GM08714 (cell line): ENCODE data around the gene SOX2.
A peak's percentile ranks its signal among the peaks of the same experiment; 100 is the strongest.

ENCODE experiments used
- H3K4me3 ChIP-seq: fragments of 200-500 bp; sonication (Bioruptor generic); 2 replicates; pipeline ENCODE4 v1.5.1; 2014; ENCODE audit warnings: mild to moderate bottlenecking, low read length, inconsistent platforms
- ZNF274 ChIP-seq: IDR thresholded peaks from 2 replicates; pipeline ENCODE4 v1.6.1; 2012; ENCODE audit warnings: mild to moderate bottlenecking, low read depth, low read length

Gene SOX2

GRCh38 chr3:181698263-181698954 is 13.3 kb upstream of the SOX2 start:
- TF ChIP-seq ZNF274, result no peak

DNA sequence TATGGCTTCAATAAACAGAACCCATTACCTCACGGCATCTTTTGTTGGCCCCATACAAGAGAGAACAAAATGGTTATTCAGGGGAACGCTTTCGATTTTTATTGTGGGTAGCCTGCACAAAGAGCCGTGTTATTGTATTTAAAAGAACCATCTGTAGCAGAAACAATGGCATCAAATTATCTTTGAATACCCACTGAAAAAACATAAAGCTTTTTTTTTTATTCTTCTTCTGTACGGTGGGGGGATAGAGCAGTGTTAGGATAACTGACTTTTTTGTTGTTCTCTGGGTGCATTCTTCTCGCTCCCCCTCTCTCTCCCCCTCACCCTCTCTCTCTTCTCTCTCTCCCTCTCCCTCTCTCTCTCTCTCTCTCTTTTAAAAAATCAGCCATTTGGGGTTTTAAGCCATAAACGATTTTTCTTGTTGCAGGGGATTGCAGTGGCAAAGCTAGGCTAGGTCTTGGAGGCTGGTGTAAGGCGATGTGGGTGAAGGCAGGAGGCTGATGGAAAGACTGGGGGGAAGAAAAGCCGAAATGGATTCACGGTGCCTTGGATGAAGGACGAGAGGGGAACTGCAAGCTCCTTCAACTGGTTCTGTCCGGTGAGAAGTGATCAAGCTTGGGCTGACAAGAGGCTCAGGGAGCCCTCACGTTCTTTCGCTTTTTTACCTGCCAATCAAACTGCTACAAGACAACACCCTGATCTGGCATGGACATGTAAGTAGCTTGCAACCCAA is 12.4 kb upstream of the SOX2 start:
- TF ChIP-seq ZNF274, result no peak
- no peak overlapping the region for H3K4me3 ChIP-seq

More at GRCh38 chr3:181698263-181698954, 13.3 kb upstream of the SOX2 start:
- no peak overlapping the region for H3K4me3 ChIP-seq

DNA sequence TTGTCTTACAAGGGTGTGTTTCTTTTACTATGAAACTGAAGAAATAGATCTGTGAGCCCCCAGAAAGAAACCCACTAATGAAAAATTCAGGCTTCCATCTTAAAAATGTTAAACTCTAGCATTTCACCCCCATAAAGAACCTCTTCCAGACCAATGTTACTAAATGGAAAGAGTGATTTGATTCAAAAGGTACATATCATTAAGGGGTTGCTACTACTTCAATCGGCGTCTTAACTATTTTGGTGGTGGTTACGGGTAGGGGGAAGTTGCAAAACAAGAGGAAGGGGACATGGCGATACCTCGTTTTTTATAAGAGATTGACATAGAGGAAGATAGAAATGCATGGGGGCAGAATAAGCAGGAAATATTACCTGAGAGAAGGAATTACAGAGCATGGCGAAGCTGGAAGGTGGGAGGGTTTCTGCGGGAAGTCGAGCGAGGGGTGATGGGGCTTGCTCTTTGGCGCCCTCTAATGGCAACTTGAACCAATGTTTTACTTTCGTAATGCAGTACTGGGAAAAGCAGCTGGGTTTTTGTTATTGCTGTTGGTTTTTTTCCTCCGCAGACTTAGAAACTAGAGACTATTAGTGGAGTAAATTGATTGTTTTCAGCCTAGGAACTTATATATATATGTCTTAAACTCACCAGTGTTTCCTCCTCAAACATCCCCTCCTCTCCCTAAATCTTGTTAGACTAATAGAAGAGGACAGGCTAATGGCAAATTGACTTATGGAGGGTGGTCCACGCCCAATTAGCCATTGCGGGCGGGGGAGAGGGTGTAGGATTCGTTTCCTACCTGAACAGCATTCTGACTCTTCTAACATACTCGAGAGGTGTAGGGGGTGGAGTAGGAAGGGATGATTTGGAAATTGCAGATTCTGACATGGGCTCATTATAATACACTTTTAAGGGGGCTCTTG is 11.3 kb upstream of the SOX2 start:
- TF ChIP-seq ZNF274, result no peak
- peak overlapping the region; percentile 6; the same call in 1 of the 2 replicates for H3K4me3 ChIP-seq

DNA sequence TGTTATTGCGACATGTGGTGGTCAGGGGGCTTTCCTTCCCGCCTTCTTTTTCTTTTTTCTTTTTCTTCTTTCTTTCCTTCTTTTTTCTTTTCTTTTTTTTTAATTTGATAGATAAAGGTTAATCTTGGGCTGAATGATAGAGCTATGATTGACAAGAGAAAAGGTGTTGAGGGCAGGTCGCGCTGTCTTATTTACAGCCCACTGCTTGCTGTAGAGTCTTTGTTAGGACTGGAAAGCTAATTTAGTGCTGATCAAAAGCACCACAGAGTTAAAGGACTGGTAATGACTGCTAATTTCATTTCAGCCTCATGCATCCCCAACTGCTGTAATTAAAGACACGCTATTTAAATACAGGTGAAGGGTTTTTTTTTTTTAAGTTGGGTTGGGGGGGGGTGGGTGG is 10.6 kb upstream of the SOX2 start:
- TF ChIP-seq ZNF274, result no peak
- no peak overlapping the region for H3K4me3 ChIP-seq

DNA sequence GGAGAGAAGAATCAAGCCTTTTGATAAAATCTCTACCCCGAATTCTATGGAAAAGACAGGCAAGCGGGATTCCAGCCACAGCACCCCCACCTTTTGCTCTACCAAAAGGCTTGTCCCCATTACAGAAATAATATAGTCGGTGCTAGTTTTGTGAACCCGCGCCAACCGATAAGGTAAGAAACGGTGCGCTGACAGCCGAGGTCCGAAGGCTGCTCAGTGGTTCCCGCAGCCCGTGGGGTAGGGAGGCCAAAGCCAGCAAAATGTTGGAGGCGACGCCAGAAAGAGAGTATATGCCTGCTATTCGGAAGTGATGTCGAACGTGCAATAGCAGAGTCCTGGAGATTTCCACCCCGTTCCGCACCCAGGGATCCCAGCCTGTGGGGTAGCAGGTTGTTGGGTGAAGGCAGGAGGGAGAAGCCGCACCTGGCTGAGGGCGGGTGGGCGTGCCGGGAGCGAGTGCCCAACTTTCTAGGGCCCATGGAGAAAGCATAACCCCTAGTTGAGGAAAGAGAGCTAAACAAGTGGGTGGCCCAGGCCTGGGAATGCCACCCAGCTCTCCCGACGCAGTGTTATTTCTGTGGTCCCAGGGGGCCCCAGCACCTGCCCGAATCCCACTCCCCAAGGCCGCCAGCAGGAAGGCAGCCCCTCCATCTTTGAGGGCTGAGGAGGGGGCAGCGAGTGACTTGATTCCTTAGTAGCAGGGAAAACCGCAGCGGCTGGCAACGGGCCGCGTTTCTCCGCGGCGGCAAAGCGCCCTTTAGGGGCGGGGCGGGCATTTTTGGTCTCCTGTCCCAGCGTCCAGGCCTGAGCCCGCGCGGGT is 7.9 kb upstream of the SOX2 start:
- TF ChIP-seq ZNF274, result no peak
- H3K4me3 ChIP-seq, result no peak overlapping the region

DNA sequence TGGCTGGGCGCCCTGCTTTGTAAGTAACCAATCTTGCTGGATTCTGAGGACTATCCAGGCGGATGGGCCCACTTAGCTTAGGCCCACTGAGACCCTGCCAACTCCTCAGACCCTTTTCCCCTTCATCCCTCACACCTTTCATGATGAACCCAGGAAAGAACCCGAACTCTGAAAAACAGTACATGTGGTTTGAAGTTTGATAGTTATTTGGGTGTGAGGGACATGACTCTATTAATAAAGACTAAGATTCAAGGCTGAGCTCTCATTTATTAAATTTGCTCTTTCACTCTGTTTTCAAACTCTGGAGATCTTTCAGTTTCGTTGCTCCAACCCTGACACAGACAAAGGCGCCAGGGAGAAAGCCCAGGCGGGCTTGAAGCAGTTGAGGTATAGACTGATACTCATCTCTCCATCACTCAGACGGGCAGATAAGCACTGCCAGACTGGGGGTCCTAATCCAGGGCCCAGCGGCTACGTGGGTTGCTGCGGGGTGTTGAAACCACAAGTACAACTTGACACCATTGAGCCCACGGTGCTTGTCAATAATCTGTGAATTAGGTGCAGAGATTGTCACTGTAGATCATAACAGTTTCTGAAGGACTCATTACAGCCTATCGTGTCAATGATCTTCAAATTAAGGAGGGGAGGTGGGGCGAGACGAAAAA is 7.2 kb upstream of the SOX2 start:
- H3K4me3 ChIP-seq, result no peak overlapping the region
- no peak for TF ChIP-seq ZNF274

DNA sequence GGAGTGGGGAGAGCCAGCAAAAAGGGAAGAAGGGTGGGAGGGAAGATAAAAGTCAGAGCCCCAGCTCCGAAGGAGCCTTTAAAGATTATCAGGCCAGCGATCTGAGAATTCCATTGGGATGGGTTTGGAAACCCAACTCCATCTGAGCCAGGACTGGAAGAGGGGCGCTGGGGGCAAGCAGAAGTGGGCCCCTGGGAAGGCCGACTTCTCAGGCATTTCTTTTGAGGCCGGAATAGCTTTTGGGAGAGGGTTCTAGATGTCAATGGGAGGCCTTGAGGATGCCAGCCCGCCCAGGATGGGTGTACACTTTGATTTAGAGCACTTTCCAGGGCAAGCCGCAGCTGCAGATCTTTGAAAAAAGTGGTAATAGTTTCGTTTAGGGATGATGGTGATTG is 6.6 kb upstream of the SOX2 start:
- TF ChIP-seq ZNF274, result no peak
- no peak overlapping the region for H3K4me3 ChIP-seq

GRCh38 chr3:181707980-181708379 is 3.7 kb upstream of the SOX2 start:
- TF ChIP-seq ZNF274, result no peak
- no peak overlapping the region for H3K4me3 ChIP-seq

DNA sequence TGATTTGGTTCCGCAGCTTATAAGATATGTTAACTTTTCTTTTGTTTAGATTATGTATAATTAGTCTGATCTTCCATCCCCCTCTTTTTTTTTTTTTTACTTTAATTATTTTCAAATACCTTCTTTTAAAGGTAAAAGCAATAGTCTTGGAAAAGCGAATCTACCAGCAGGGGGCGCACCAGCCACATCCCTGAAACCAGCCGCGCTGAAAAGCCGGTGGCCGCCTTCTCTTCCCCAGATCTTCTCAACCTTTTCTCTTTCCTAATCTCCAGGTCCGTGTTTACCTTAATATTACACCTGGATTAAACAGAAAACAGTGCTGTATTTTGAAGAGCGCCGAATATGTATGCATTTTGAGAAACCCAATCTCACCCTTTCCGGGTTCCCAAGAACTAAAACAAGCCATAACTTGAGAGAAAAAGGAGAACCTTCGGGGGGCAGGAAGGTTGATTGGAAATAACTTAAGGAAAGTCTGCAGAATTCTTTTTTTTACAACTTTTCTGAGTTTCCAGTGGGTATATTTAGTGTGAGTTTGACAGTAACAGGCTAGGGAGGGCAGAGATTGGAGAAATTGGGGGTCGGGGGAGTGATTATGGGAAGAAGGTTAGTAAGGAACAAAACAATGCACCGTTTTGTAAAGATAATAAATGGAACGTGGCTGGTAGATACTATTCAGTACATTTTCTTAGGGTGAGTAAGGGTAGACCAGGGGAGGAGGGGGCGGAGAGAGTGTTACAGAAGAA is 2.0 kb upstream of the SOX2 start:
- no peak for TF ChIP-seq ZNF274
- H3K4me3 ChIP-seq, result no peak overlapping the region

DNA sequence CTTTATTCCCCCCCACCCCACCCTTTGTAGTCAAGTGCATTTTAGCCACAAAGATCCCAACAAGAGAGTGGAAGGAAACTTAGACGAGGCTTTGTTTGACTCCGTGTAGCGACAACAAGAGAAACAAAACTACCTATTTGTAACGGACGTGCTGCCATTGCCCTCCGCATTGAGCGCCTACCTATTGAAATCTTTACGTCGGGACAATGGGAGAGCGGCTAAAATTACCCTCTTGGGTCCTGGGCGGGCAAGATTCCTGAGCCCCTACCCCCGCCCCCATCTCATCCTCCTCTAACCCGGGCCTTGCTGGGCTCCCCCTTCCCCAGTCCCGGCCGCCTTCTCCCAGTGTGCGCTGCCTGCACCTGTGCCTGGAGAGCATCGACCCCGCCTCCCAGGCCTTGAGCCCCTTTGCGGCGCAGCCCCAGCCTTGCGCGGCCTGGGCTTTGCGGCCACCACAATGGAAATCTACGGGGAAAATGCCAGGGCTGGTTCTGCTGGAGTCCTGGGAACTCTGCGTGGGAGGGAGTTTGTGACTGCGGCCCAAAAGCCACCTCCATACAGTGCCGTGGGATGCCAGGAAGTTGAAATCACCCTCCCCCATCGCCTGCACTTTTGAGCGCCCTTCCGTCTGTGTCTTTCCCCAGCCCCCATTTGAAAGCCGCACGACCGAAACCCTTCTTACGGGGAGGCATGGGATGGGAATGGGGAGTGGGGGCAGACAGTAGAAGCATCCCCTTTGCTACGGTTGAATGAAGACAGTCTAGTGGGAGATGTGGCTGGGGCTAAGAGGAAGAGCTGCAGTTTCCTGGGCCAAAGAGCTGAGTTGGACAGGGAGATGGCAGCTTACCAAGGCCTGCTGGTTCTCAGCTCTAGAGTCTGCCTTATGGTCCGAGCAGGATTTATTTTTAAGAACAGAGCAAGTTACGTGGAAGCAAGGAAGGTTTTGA is 1.1 kb upstream of the SOX2 start:
- no peak overlapping the region for H3K4me3 ChIP-seq
- no peak for TF ChIP-seq ZNF274

DNA sequence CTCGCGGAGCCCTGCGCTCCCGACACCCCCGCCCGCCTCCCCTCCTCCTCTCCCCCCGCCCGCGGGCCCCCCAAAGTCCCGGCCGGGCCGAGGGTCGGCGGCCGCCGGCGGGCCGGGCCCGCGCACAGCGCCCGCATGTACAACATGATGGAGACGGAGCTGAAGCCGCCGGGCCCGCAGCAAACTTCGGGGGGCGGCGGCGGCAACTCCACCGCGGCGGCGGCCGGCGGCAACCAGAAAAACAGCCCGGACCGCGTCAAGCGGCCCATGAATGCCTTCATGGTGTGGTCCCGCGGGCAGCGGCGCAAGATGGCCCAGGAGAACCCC is 464 bp downstream of the SOX2 start:
- H3K4me3 ChIP-seq, result peak overlapping the region; percentile 46
- TF ChIP-seq ZNF274, result no peak

DNA sequence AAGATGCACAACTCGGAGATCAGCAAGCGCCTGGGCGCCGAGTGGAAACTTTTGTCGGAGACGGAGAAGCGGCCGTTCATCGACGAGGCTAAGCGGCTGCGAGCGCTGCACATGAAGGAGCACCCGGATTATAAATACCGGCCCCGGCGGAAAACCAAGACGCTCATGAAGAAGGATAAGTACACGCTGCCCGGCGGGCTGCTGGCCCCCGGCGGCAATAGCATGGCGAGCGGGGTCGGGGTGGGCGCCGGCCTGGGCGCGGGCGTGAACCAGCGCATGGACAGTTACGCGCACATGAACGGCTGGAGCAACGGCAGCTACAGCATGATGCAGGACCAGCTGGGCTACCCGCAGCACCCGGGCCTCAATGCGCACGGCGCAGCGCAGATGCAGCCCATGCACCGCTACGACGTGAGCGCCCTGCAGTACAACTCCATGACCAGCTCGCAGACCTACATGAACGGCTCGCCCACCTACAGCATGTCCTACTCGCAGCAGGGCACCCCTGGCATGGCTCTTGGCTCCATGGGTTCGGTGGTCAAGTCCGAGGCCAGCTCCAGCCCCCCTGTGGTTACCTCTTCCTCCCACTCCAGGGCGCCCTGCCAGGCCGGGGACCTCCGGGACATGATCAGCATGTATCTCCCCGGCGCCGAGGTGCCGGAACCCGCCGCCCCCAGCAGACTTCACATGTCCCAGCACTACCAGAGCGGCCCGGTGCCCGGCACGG is 991 bp downstream of the SOX2 start:
- TF ChIP-seq ZNF274, result no peak
- H3K4me3 ChIP-seq, result peak overlapping the region; percentile 32
